Measurements from ENCODE around the gene ATP2B2.

Gene ATP2B2

GRCh38 chr3:10281951-10282350 is 223.4 kb downstream of the ATP2B2 start:
- in situ Hi-C loops (cut with MboI; ENCODE audit: low pct_unique_long_range_greater_than_20kb, low sequenced_read_pairs, unreplicated experiment), result no loop called here
- DNase-seq (ENCODE audit: low spot score), result no peak
- no peak for TF ChIP-seq CTCF (IDR thresholded peaks at IDR 0.05; ENCODE audit: extremely low read depth, insufficient read depth, missing control alignments)

GRCh38 chr3:10280571-10280970 is 224.8 kb downstream of the ATP2B2 start:
- TF ChIP-seq CTCF (IDR thresholded peaks at IDR 0.05; ENCODE audit: extremely low read depth, insufficient read depth, missing control alignments), result no peak
- DNase-seq (ENCODE audit: low spot score), result no peak
- in situ Hi-C loops (cut with MboI; ENCODE audit: low pct_unique_long_range_greater_than_20kb, low sequenced_read_pairs, unreplicated experiment), result no loop called here

- DNase-seq (ENCODE audit: low spot score), result no peak
- no peak for TF ChIP-seq CTCF (IDR thresholded peaks at IDR 0.05; ENCODE audit: extremely low read depth, insufficient read depth, missing control alignments)
Observed at GRCh38 chr3:10280177-10280529, 225.2 kb downstream of the ATP2B2 start.

GRCh38 chr3:10279384-10280176 is 225.8 kb downstream of the ATP2B2 start:
- in situ Hi-C loops (cut with MboI; ENCODE audit: low pct_unique_long_range_greater_than_20kb, low sequenced_read_pairs, unreplicated experiment), result no loop called here
- DNase-seq (ENCODE audit: low spot score), result no peak
- TF ChIP-seq CTCF (IDR thresholded peaks at IDR 0.05; ENCODE audit: extremely low read depth, insufficient read depth, missing control alignments), result no peak

More at GRCh38 chr3:10280177-10280529, 225.2 kb downstream of the ATP2B2 start:
- in situ Hi-C loops (cut with MboI; ENCODE audit: low pct_unique_long_range_greater_than_20kb, low sequenced_read_pairs, unreplicated experiment), result no loop called here

- DNase-seq (ENCODE audit: low spot score), result no peak
- TF ChIP-seq CTCF (IDR thresholded peaks at IDR 0.05; ENCODE audit: extremely low read depth, insufficient read depth, missing control alignments), result no peak
- in situ Hi-C loops (cut with MboI; ENCODE audit: low pct_unique_long_range_greater_than_20kb, low sequenced_read_pairs, unreplicated experiment), result no loop called here
Observed at GRCh38 chr3:10278501-10278900, 226.9 kb downstream of the ATP2B2 start.

GRCh38 chr3:10277115-10277625 is 228.2 kb downstream of the ATP2B2 start:
- in situ Hi-C loops (cut with MboI; ENCODE audit: low pct_unique_long_range_greater_than_20kb, low sequenced_read_pairs, unreplicated experiment), result no loop called here
- no peak for DNase-seq (ENCODE audit: low spot score)
- TF ChIP-seq CTCF (IDR thresholded peaks at IDR 0.05; ENCODE audit: extremely low read depth, insufficient read depth, missing control alignments), result no peak

All from GM13977 (cell line).